ENCODE data around the gene SLC37A1.

DNA sequence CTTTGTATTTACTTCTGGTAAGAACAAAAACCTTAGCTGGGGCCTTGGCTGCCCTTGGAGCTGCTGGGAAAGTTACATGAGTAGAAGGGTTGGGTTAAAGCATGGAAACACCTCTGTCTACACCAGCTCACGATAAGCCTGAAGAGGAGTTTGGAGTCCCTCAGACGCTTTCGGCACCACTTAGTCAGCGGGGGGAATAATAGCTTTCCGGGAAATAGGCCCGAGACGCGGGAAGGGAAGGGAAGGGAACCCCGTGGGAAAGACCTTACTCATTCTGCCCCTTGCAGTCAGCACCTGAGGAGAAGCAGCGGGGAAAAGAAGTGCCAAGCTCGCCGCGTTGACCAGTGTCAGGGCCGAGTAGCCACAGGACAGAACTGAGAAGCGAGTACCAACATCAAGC lies 73.4 kb downstream of the SLC37A1 start:
- TF ChIP-seq, protein P1, sequence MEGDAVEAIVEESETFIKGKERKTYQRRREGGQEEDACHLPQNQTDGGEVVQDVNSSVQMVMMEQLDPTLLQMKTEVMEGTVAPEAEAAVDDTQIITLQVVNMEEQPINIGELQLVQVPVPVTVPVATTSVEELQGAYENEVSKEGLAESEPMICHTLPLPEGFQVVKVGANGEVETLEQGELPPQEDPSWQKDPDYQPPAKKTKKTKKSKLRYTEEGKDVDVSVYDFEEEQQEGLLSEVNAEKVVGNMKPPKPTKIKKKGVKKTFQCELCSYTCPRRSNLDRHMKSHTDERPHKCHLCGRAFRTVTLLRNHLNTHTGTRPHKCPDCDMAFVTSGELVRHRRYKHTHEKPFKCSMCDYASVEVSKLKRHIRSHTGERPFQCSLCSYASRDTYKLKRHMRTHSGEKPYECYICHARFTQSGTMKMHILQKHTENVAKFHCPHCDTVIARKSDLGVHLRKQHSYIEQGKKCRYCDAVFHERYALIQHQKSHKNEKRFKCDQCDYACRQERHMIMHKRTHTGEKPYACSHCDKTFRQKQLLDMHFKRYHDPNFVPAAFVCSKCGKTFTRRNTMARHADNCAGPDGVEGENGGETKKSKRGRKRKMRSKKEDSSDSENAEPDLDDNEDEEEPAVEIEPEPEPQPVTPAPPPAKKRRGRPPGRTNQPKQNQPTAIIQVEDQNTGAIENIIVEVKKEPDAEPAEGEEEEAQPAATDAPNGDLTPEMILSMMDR (IDR thresholded peaks at IDR 0.05) = no peak
- TF ChIP-seq ZFX (IDR thresholded peaks at IDR 0.05; ENCODE audit: borderline replicate concordance) = no peak

Data from 22Rv1 (cell line).